Right atrium auricular region (tissue), 2 donors: ENCODE data around the gene CPD. TPM values are rescaled to one million over a fixed set of nuclear protein-coding genes. Genes with fewer than 3 reads are reported as not detected.
"Not testable (repeated sequence)": the region's sequence is repeated elsewhere in the genome, so short reads cannot be mapped to it uniquely, and the experiment has no call there.

Experiments used
- DNase-seq: peaks from one replicate; pipeline ENCODE4 v3.0.0-alpha.2; 2019; ENCODE audit warnings: low spot score
- H3K27ac ChIP-seq, 2 donors: fragments of 200-600 bp; sonication (generic); 1 replicate in 1 of 2; 2 replicates in 1 of 2; pipeline ENCODE4 v1.5.1; 2016 to 2019
- H3K27me3 ChIP-seq, 2 donors: fragments of 200-600 bp; sonication (generic); one replicate each; pipeline versions ENCODE4 v1.5.1 to v1.6.0; 2017 to 2019
- H3K36me3 ChIP-seq: fragments of 200-600 bp; sonication (generic); one replicate; pipeline ENCODE4 v1.5.1; 2016
- H3K4me1 ChIP-seq, 2 donors: fragments of 200-600 bp; sonication (generic); one replicate each; pipeline versions ENCODE4 v1.5.1 to v1.6.0; 2017 to 2019
- H3K4me3 ChIP-seq, 2 donors: fragments of 200-600 bp; sonication (generic); 1 replicate in 1 of 2; 2 replicates in 1 of 2; pipeline ENCODE4 v1.5.1; 2017 to 2019; ENCODE audit warnings: mild to moderate bottlenecking in 1 of 2, moderate library complexity in 1 of 2
- H3K9me3 ChIP-seq, 2 donors: fragments of 200-600 bp; sonication (generic); one replicate each; pipeline ENCODE4 v1.5.1; 2019
- total RNA-seq, 2 donors: library from RNA; depleted of rRNA; stranded (reverse); fragments of >200 nt; gene quantifications; one replicate each; pipeline ENCODE4 v1.1.0, GENCODE V29; 2016
- TF ChIP-seq, protein P1 (sequence below), 2 donors: fragments of 200-600 bp; sonication (generic); IDR thresholded peaks; one replicate each; pipeline ENCODE4 v1.5.1; 2019; ENCODE audit warnings: antibody characterized with exemption in 2 of 2

CPD gene
- total RNA-seq, 2 donors from 2014 or later, result 41.3 to 44.1 TPM

GRCh38 chr17:30449480-30449879 lies 70.8 kb downstream of the CPD start:
- DNase-seq, result peak; percentile 63
- Histone ChIP-seq H3K36me3 (peaks cover 27% of the 10 kb centered on the region), H3K4me1 (no peaks in the 10 kb centered on the region), H3K27me3 (no peaks in the 10 kb centered on the region), H3K4me3 (no peak overlapping the region), H3K27ac (no peak overlapping the region), H3K9me3 (no peaks in the 10 kb centered on the region)
- TF ChIP-seq, protein P1, sequence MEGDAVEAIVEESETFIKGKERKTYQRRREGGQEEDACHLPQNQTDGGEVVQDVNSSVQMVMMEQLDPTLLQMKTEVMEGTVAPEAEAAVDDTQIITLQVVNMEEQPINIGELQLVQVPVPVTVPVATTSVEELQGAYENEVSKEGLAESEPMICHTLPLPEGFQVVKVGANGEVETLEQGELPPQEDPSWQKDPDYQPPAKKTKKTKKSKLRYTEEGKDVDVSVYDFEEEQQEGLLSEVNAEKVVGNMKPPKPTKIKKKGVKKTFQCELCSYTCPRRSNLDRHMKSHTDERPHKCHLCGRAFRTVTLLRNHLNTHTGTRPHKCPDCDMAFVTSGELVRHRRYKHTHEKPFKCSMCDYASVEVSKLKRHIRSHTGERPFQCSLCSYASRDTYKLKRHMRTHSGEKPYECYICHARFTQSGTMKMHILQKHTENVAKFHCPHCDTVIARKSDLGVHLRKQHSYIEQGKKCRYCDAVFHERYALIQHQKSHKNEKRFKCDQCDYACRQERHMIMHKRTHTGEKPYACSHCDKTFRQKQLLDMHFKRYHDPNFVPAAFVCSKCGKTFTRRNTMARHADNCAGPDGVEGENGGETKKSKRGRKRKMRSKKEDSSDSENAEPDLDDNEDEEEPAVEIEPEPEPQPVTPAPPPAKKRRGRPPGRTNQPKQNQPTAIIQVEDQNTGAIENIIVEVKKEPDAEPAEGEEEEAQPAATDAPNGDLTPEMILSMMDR (IDR thresholded peaks at IDR 0.05), result no peak

DNA sequence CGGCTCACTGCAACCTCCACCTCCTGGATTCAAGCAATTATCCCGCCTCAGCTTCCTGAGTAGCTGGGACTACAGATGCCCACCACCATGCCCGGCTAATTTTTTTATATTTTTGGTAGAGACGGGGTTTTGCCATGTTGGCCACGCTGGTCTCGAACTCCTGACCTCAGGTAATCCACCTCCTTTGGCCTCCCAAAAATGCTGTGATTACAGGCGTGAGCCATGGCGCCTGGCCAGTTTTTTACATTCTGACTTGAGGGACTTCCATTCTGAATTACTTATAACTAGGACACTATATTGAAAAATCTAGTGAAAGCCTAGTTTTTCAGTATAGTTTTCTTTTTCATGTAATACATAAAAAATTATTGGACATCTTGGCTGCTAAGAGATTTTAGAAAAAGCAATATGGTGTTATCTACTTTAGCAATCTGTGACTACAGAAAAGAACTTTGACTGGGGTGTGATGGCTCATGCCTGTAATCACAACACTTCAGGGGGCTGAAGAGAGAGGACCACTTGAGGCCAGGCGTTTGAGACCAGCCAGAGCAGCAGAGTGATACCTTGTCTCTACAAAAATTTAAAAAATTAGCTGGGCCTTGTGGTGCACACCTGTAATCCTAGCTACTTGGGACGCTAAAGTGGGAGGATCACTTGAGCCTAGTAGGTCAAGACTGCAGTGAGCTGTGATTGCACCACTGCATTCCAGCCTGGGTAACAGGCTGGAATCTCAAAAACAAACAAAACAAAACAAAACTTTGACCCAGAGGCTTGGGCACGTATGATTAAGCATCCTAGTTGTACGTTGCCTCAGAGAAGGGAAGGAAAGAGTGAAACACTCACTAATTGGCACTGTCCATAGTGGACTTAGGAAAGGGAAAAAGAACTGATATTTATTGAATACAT lies 71.6 kb downstream of the CPD start:
- H3K36me3 ChIP-seq, result peaks cover 25% of the 10 kb centered on the region
- no peaks in the 10 kb centered on the region for H3K9me3 ChIP-seq
- no peak for DNase-seq
- H3K27ac ChIP-seq, result no peak overlapping the region
- no peaks in the 10 kb centered on the region for H3K27me3 ChIP-seq
- no peaks in the 10 kb centered on the region for H3K4me1 ChIP-seq
- TF ChIP-seq, protein P1 (IDR thresholded peaks at IDR 0.05), result no peak
- H3K4me3 ChIP-seq, result no peak overlapping the region

GRCh38 chr17:30454635-30455034 lies 75.9 kb downstream of the CPD start:
- H3K36me3 ChIP-seq, result peaks cover 41% of the 10 kb centered on the region
- no peaks in the 10 kb centered on the region for H3K27me3 ChIP-seq
- H3K4me3 ChIP-seq, result no peak overlapping the region
- TF ChIP-seq, protein P1 (IDR thresholded peaks at IDR 0.05), result no peak
- DNase-seq, result no peak
- H3K27ac ChIP-seq, result no peak overlapping the region
- H3K4me1 ChIP-seq, result no peaks in the 10 kb centered on the region
- H3K9me3 ChIP-seq, result no peaks in the 10 kb centered on the region

- Histone ChIP-seq H3K9me3 (no peaks in the 10 kb centered on the region), H3K4me3 (no peak overlapping the region), H3K36me3 (peaks cover 46% of the 10 kb centered on the region), H3K27me3 (no peaks in the 10 kb centered on the region), H3K4me1 (no peaks in the 10 kb centered on the region), H3K27ac (no peak overlapping the region)
- no peak for DNase-seq
- TF ChIP-seq, protein P1 (IDR thresholded peaks at IDR 0.05), result no peak
Measured at GRCh38 chr17:30458371-30458770, 79.6 kb downstream of the CPD start.

- not testable (repeated sequence) for DNase-seq
- peaks cover 47% of the 10 kb centered on the region for H3K36me3 ChIP-seq
Measured at GRCh38 chr17:30458797-30459413, 80.2 kb downstream of the CPD start.

DNA sequence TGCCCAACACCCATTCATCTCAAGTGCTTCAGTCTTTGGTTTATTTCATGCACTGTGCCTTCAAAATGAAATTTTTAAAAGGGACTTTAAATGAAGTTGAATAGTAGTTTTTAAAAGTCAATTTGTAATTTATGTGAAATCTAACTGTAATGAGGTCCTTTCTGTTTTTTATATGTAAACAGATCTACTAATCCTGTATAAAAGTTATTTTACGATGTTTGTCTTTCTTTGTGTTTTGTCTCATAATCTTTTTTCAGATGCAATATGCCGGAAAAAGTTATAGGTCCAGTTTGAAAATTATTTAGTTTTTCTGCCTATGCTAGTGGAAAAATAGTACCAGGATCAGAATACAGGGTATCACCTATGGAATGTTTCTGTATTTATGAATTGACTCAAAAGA lies 89.7 kb downstream of the CPD start:
- no peak for DNase-seq
- peaks cover 20% of the 10 kb centered on the region for H3K36me3 ChIP-seq
- H3K27me3 ChIP-seq, result no peaks in the 10 kb centered on the region
- TF ChIP-seq, protein P1 (IDR thresholded peaks at IDR 0.05), result no peak
- H3K27ac ChIP-seq, result no peak overlapping the region
- H3K4me1 ChIP-seq, result peaks cover 0 to 11% of the 10 kb centered on the region in 2 donors
- no peaks in the 10 kb centered on the region for H3K9me3 ChIP-seq
- H3K4me3 ChIP-seq, result no peak overlapping the region

More at GRCh38 chr17:30458797-30459413, 80.2 kb downstream of the CPD start:
- not testable (repeated sequence) for H3K27me3 ChIP-seq, H3K4me1 ChIP-seq, H3K27ac ChIP-seq, H3K9me3 ChIP-seq, H3K4me3 ChIP-seq
